Mucosa of descending colon (tissue), 3 donors: ENCODE measurements around the gene CMBL. TPM values are rescaled to one million over a fixed set of nuclear protein-coding genes. Genes with fewer than 3 reads are reported as not detected.

Source experiments
- ATAC-seq: fragments of 200-7000 bp; cut with Tn5 transposase; one replicate; pipeline ENCODE4 v1.9.1; 2020; ENCODE audit warnings: mild to moderate bottlenecking, moderate library complexity
- DNase-seq, 3 donors: peaks; one replicate each; pipeline ENCODE4 v3.0.0-alpha.2; 2020
- H3K36me3 ChIP-seq: fragments of 200-600 bp; one replicate; pipeline ENCODE4 v1.8.0; 2021; ENCODE audit warnings: low read depth, mild to moderate bottlenecking
- H3K4me1 ChIP-seq: fragments of 200-600 bp; one replicate; pipeline ENCODE4 v1.8.0; 2021; ENCODE audit warnings: low read depth, mild to moderate bottlenecking
- H3K4me3 ChIP-seq: fragments of 200-600 bp; one replicate; pipeline ENCODE4 v1.8.0; 2021; ENCODE audit warnings: mild to moderate bottlenecking
- H3K9me3 ChIP-seq: fragments of 200-600 bp; one replicate; pipeline ENCODE4 v1.8.0; 2021; ENCODE audit warnings: mild to moderate bottlenecking
- CTCF ChIP-seq: fragments of 200-600 bp; IDR thresholded peaks from one replicate; pipeline ENCODE4 v1.8.0; 2022; ENCODE audit warnings: antibody characterized with exemption, mild to moderate bottlenecking
- intact Hi-C, 2 donors: fragments of 100-400 bp; cut with DNase I in 1 of 2; cut with micrococcal nuclease in 1 of 2; formaldehyde crosslinking; loops; one replicate each; pipeline versions ENCODE4 v1.11.0 to v1.11.1; 2022; cut with DNase I, micrococcal nuclease
- total RNA-seq, 3 donors: library from RNA; stranded (reverse); fragmentation: NEBNext Ultra II Directional in 2 of 3; extraction: Animal tissue kit (Norgen Biotek cat#: 25700) in 2 of 3; gene quantifications; one replicate each; pipeline versions ENCODE4 v1.2.1 to v1.2.4, GENCODE V29; 2021 to 2023
- donor health status: DM: no; HTN: no; CAD: no; lungs with moderate emphysema.
- donor health status: DM: no; HTN: no; CAD: no.
- donor health status: DM: no; HTN: yes; CAD: no.

The CMBL gene
- total RNA-seq, 3 donors from 2014 or later, result 81.4 to 210 (median 97.9) TPM

GRCh38 chr5:10261065-10261464 is 46.6 kb downstream of the CMBL start:
- intact Hi-C loops, result no loop called here
- H3K4me3 ChIP-seq, result no peak overlapping the region
- no peak for DNase-seq
- no peaks in the 10 kb centered on the region for H3K9me3 ChIP-seq
- ATAC-seq, result no peak
- peaks cover 37% of the 10 kb centered on the region for H3K36me3 ChIP-seq
- TF ChIP-seq CTCF, result no peak
- no peaks in the 10 kb centered on the region for H3K4me1 ChIP-seq

- TF ChIP-seq CTCF, result no peak
- Histone ChIP-seq H3K36me3 (peaks cover 37% of the 10 kb centered on the region), H3K9me3 (no peaks in the 10 kb centered on the region), H3K4me3 (no peak overlapping the region), H3K4me1 (no peaks in the 10 kb centered on the region)
- intact Hi-C loops, result no loop called here
- no peak for ATAC-seq
- no peak for DNase-seq
These were observed 47.8 kb downstream of the CMBL start for GRCh38 chr5:10259899-10260298.

- Histone ChIP-seq H3K9me3 (no peaks in the 10 kb centered on the region), H3K4me3 (no peak overlapping the region), H3K4me1 (no peaks in the 10 kb centered on the region), H3K36me3 (peaks cover 30% of the 10 kb centered on the region)
- DNase-seq (no peak), ATAC-seq (no peak)
- intact Hi-C loops, result no loop called here
- TF ChIP-seq CTCF, result no peak
These were observed 49.8 kb downstream of the CMBL start for GRCh38 chr5:10257870-10258269.

- ATAC-seq (no peak), DNase-seq (no peak)
- H3K4me1 ChIP-seq, result peaks cover 16% of the 10 kb centered on the region
- no peak overlapping the region for H3K4me3 ChIP-seq
- no peaks in the 10 kb centered on the region for H3K9me3 ChIP-seq
- no peak for TF ChIP-seq CTCF
- intact Hi-C loops, result no loop called here
- H3K36me3 ChIP-seq, result peaks cover 18% of the 10 kb centered on the region
These were observed 53.0 kb downstream of the CMBL start for GRCh38 chr5:10254686-10255085.

- ATAC-seq (no peak), DNase-seq (no peak)
- H3K4me3 ChIP-seq, result no peak overlapping the region
- peaks cover 16% of the 10 kb centered on the region for H3K36me3 ChIP-seq
- no peaks in the 10 kb centered on the region for H3K9me3 ChIP-seq
- intact Hi-C loops, result no loop called here
- no peak for TF ChIP-seq CTCF
- H3K4me1 ChIP-seq, result peaks cover 20% of the 10 kb centered on the region
These were observed 54.3 kb downstream of the CMBL start for GRCh38 chr5:10253390-10253789.

GRCh38 chr5:10251405-10251804 is 56.3 kb downstream of the CMBL start:
- intact Hi-C loops, result no loop called here
- Histone ChIP-seq H3K4me3 (no peak overlapping the region), H3K9me3 (no peaks in the 10 kb centered on the region), H3K36me3 (no peaks in the 10 kb centered on the region), H3K4me1 (peaks cover 25% of the 10 kb centered on the region)
- TF ChIP-seq CTCF, result no peak
- ATAC-seq (no peak), DNase-seq (no peak)
